NOMO-1 treated with DMSO at 0.1 percent for 48 hours (cell line): Measurements from ENCODE around the gene PRPSAP1.
"Not testable (repeated sequence)": the region's sequence is repeated elsewhere in the genome, so short reads cannot be mapped to it uniquely, and the experiment has no call there.

Experiments
- DNase-seq: peaks from one replicate; lab custom pipeline; 2025; ENCODE audit not compliant: unreplicated experiment; lab: John Stamatoyannopoulos, UW

The PRPSAP1 gene

GRCh38 chr17:76360461-76360860 lies 6.7 kb upstream of the PRPSAP1 start:
- no peak for DNase-seq

DNA sequence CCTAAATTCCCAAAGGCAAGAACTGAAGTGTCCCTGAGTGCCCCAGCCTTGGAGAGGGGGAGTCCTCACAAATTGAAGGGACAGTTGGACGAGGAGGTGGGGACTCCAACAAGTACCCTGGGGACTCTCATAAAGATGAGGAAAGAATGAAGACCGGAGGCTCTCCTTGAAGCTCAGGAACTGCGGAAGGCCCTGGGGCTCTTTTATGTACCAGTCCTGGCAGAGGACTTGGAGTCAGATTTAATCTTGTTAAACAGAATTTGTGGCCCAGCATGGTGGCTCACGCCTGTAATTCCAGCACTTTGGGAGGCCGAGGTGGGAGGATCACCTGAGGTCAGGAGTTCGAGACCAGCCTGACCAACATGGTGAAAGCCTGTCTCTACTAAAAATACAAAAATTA lies 6.1 kb upstream of the PRPSAP1 start:
- DNase-seq: not testable (repeated sequence)

GRCh38 chr17:76359375-76359774 lies 5.7 kb upstream of the PRPSAP1 start:
- DNase-seq: no peak

- no peak for DNase-seq
These were observed 4.0 kb upstream of the PRPSAP1 start for GRCh38 chr17:76357597-76358158.

- DNase-seq: no peak
These were observed 3.2 kb upstream of the PRPSAP1 start for GRCh38 chr17:76356803-76357456.

DNA sequence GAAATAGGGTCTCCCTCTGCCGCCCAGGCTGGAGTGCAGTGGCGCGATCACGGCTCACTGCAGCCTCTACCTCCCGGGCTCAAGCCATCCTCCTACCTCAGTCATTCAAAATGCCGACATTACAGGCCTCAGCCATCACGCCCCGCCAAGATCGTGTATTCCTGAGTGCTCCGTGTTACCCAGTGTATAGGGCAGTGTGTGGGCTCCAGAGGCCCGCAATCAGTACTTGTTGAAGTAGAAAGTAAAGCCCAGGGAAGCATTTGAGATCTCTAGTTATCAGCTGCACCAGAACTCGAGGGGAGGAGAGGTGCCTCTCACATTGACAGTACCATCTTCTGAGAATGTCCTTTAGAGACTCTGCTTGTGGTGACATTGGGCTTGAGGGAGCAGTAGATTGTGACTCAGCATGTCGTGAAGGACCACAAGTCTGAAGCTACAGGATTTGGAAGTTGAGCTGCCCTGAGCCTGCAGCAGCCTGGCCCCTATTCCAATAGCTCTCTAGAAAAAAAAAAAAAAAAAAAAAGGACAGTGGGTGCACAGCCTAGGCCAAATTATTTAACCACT lies 1.1 kb upstream of the PRPSAP1 start:
- DNase-seq: peak; percentile 17

DNA sequence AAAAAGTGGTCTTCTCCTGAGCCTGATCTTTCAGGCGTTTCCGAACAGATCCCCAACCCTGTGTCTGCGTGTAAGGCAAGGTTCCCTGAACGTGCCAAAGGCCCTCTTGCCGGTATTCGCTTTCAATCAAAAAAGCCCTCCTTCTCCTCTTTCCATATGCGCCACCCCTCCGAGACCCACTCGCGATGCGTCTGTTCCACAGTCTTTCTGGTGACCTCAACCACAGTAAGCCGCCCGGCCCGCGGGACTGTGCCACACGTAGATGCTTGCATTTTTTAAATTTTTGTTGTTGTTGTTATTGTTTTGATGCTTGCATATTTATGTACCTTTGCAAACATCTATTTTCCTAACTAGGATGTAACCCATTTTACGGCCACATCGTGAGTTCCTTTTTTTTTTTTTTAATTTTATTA lies 607 bp upstream of the PRPSAP1 start:
- no peak for DNase-seq

DNA sequence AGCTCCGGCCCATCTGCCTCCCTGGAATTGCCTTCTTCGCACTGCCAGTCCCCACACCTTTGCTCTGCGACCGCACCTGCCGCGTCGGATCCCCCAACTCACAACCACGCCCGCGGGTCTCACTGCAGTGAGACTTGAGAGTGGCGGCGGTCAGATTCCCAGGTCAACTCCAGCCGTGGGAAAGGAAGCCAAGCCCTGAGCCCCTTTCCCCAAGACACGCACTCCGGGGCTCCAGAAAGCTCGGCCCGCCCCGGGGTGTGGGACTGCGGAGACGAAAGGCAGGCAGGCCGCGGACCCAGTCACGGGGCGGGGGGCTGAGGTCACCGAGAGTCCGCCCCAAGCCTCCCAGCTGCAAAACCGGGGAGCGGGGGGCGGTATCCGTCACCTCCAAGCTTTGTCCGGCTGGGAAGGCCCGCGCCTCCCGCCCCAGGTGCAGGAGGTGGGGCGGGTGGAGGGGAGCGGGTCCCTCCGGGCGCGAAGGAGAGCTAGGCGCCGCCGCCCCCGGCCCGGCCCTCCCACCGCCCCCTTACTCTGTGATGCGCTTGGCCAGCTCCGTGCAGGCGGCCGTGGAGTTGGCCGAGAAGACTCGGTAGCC lies 615 bp downstream of the PRPSAP1 start:
- DNase-seq: no peak

- no peak for DNase-seq
These were observed 2.1 kb downstream of the PRPSAP1 start for GRCh38 chr17:76351526-76352071.

GRCh38 chr17:76350463-76350862 lies 3.3 kb downstream of the PRPSAP1 start:
- no peak for DNase-seq

GRCh38 chr17:76346936-76347335 lies 6.8 kb downstream of the PRPSAP1 start:
- not testable (repeated sequence) for DNase-seq

- DNase-seq: no peak
These were observed 8.2 kb downstream of the PRPSAP1 start for GRCh38 chr17:76345377-76345974.

- no peak for DNase-seq
These were observed 10.6 kb downstream of the PRPSAP1 start for GRCh38 chr17:76343106-76343505.

GRCh38 chr17:76341301-76341700 lies 12.4 kb downstream of the PRPSAP1 start:
- no peak for DNase-seq

DNA sequence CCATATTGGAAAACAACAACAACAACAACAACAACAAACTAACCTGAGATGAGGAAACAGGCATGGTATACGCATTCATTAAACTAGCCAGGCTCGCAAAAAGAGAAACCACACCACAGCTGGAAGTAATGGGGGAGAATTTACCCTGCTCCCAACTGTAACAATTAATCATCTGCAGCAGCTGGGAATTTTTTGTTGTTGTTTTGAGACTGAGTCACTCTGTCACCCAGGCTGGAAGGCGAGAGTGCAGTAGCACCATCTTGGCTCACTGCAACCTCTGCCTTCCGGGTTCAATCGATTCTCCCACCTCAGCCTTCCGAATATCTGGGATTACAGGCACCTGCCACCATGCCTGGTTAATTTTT lies 16.3 kb downstream of the PRPSAP1 start:
- no peak for DNase-seq

GRCh38 chr17:76336756-76337412 lies 16.8 kb downstream of the PRPSAP1 start:
- no peak for DNase-seq

- no peak for DNase-seq
These were observed 17.9 kb downstream of the PRPSAP1 start for GRCh38 chr17:76335716-76336381.

DNA sequence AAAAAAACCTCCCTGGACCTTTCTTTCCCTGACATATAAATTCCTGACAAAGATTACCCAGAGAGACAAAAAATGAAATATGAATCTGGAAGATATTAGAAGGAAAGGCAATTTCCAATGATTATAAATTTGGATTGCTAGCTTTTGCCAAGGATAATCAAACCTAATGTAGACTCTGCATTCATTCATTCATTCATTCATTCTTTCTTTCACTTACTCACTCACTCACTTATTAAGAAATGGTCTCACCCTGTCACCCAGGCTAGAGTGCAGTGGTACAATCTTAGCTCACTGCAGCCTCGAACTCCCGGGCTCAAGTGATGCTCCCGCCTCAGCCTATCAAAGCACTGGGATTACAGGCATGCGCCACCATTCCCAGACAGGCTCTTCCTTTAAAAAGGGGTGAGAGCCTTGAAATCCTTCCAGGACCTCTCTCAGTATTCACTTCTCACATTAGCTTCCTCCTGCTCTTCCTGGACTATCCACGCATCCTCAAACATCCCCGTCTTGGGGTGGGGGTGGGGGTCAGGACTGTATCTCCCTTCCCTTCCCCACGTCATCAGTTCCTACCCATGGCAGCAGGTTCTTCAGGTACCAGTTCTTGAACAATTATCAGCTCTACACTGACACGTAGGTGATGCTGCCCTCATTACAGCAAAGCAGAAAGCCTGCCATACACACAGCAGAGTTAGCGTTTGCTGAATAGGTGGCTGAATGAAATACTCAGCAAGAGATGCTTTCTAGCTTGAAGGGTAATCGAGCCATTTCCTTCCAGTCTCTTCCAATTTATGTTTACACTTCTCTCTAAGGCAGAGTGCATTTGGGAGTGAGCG lies 19.8 kb downstream of the PRPSAP1 start:
- DNase-seq: no peak

DNA sequence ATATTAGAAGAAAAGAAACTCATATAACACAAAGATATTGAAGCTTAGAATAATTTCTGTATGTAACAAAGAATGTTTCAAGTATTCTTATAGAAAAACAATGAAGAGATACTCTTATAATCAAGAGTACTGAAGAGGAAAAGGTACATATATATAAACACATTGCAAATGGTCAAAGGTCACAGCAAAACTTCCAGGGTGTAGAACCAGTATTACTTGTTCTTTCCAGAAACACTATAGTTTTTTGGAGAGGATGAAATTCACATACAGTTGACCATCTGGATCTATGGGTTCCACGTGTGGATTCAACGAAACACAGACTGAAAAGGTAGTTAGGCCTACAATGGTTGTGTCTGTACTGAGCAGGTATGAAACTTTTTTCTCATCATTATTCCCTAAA lies 22.6 kb downstream of the PRPSAP1 start:
- DNase-seq: no peak

- DNase-seq: no peak
These were observed 24.1 kb downstream of the PRPSAP1 start for GRCh38 chr17:76329664-76330063.
